HG03139 (cell line): ENCODE data around the gene KRTAP12-4.
"Not testable (repeated sequence)": the region's sequence is repeated elsewhere in the genome, so short reads cannot be mapped to it uniquely, and the experiment has no call there.

Experiments
- ATAC-seq: cut with Tn5 transposase; IDR thresholded peaks from one replicate; pipeline ENCODE4 v1.9.1; 2021; ENCODE audit not compliant: unreplicated experiment

KRTAP12-4 gene

GRCh38 chr21:44687671-44688070 lies 33.2 kb upstream of the KRTAP12-4 start:
- no peak for ATAC-seq

DNA sequence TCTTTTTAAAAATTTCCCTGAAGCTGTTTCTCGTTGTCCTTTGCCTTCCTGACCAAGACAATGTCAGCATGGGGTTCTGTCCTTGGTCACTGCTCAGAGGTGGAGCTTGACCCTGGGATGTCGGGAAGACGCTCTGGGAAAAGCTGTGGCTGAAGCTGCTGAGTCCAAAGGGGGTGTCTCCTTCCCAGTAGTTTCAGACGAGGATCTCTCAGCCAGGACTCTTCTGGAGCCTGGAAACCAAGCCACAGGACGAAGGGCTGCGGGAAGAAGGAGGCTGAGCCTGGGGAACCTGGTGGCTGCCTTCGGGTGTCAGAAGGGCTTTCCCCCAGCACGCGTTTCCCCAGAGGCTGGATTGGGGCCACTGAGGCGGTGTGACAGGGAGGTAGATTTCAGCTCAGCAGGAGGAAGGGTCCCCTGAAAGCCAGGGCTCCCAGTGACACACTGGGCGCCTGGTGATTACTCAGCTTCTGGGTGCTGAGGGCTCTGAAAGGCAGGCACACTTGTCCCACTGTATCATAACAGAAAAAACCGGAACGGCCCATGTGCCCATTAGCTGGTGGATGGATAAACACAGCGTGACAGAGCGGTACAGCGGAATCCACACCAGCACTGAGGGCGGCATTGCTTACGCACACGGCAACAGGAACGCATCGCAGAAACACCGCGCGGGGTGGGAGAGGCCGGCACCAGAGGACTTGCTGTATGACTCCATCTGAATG lies 32.5 kb upstream of the KRTAP12-4 start:
- ATAC-seq: no peak

DNA sequence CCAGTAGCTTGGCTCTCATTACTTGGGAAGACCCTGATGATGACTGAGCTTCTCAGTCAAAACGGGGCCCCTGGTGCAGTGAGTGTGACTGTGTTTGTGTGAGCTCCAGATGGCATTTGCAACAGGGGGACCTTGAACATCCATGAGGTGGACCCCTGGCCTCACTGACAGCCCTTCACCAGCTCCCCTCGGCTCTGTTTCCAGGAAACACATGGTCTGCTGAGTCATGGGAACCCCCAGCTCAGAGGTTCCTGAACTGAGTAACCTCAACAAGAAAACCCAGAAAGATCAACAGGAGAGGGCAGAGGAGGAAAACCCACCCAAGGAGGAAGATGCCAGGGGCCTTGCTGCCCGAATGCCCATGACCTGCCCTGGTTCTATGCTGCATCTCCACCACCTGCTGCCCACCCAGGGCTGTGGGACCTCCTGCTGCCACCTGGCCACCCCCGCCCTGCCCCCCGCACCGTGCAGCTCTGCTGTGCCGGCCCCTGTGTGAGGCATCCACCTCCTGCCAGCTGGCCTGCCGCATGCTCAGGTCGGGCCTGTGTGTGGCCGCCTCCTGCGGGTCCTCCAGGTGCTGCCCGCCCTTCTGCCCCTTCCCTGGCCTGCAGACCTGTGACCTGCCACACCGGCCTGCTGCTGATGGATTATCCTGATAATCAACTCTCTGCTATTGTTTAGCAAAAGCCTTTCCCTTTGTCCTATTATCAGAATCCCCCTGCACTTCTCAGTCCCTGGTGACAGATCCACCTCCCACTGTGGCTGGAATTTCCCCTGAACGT lies 31.7 kb upstream of the KRTAP12-4 start:
- no peak for ATAC-seq

DNA sequence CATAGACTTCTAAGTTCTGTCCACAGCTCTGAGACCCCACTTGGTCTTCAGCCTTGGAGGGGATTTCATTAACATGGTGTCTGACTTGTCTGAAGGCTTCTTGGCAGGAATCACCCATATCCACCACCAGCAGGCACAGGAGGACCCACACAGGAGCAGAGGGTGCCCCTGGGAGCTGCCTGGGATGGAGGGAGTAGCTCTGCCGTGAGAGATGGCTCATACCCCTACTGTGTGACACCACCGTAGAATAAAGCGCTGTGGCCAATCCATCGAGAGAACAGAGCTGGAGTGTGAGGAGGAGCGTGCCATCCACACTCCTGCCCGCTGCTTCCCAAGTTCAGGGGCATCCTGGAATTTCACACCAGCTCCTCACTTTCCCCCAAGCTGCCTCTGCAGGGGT lies 30.6 kb upstream of the KRTAP12-4 start:
- not testable (repeated sequence) for ATAC-seq

GRCh38 chr21:44684483-44684882 lies 30.0 kb upstream of the KRTAP12-4 start:
- no peak for ATAC-seq

DNA sequence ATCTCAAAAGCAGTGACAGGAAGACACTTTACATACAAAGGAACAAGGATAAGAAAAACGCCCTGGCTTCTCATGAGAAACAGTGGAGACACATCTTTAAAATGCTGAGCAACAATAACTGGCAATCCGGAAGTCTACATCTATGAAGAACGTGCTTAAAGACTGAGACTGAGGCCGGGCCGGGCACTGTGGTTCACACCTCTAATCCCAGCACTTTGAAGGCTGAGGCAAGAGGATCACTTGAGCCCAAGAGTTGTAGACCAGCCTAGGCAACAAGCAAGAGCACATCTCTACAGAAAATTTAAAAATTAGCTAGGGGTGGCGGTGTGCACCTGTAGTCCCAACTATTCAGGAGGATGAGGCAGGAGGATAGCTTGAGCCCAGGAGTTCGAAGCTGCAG lies 29.6 kb upstream of the KRTAP12-4 start:
- no peak for ATAC-seq

DNA sequence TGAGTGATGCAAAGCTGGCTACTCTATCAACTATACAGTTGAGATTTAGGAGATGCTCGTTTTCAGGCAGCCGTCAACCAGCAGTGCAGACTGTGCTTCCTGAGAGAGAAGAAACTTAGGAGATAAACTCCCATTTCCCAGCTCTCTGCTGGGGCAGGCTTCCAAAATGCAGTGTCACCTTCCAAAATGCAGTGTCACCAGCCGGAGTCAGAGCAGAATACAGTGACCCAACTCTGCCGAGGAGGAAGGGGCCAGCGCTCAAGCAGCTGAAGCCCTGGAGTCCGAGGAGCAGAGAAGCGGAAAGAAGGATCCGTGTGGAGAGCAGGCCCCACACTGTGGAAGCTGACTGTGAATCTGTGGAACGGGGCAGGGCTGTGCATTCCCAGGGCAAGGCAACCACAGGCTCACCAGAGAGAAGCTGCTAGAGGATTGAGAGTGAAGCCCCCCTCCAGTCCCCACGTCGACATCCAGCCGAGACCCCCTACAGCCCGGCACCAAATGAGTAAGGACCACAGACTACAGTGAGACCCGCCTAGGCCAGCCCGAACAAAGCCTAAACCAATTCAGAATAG lies 28.2 kb upstream of the KRTAP12-4 start:
- ATAC-seq: no peak

DNA sequence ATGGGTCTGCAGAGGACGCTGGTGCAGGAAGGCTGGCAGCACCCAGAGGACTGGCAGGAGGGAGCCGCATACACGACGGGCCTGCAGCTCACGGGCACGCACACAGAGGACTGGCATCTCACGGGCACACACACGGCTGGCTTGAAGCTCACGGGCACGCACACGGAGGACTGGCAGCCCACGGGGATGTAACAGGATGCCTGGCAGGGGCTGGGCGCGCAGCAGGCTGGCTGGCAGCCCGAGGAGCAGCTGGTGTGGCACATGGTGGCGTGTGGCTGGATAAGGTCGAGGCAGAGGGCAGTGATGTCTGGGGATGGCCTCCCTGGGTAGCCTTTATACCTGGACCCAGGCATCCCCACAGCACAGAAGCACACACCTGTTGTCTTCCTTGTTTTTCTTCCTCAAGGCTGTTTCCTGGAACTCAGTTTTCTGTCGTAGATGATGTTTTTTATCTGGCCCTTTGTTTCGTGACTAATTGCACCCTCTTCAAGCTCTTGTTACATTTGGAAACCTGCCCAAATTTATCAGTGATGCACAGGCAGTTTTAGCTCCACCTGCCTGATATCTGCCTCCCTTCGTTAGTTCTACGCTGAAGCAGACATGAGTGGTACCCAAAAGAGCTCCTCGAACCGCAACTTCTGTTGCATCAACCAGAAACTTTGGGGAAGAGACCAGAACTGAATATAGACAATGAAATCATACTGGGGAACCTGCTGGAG lies 27.6 kb upstream of the KRTAP12-4 start, which contains the start of gene KRTAP12-1:
Gene KRTAP12-1, minus strand, starts transcription at position 303 of the 719 bp plus-strand sequence. Its CDS starts 40 bp downstream, at position 263.
- no peak for ATAC-seq

- no peak for ATAC-seq
Observed at GRCh38 chr21:44681152-44681551, 26.7 kb upstream of the KRTAP12-4 start.

GRCh38 chr21:44677881-44678280 lies 23.4 kb upstream of the KRTAP12-4 start:
- no peak for ATAC-seq

- ATAC-seq: no peak
Observed at GRCh38 chr21:44671911-44672310, 17.5 kb upstream of the KRTAP12-4 start.

DNA sequence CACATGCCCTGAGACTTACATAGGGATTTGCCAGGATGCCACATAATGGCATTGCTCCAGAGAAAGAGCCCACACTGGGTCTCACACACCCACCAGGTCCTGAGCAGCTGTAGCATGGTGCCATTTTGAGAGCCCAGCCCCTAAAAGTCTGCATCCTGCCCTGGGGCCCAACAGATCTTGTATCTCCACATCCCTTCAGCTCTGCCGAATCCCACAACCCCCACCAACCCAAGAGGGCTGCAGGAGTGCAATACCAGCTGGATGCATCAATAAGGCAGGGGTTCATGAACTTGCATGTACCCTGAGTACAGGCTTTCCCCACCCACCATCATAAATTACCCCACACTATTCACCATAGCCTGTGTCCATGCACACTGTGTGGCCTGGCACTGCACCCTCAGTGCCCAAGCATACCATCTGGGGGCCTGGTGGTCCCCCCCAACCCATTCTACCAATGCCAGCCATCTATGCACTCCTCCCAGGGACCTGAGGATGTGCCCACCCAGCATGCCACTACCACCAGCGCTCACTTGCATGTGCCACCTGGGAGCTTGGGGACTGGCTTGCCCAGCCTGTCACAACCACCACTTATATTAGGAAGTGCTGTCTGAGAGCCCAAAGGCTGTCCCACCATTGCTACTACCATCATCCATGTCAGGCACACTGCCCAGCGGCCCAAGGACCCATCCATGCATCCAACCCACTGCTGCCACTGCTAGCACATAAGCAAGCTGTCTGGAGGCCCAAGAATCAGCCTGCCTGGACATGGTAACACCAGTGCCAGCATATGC lies 16.4 kb upstream of the KRTAP12-4 start:
- ATAC-seq: no peak

- no peak for ATAC-seq
Observed at GRCh38 chr21:44667612-44668011, 13.2 kb upstream of the KRTAP12-4 start.

DNA sequence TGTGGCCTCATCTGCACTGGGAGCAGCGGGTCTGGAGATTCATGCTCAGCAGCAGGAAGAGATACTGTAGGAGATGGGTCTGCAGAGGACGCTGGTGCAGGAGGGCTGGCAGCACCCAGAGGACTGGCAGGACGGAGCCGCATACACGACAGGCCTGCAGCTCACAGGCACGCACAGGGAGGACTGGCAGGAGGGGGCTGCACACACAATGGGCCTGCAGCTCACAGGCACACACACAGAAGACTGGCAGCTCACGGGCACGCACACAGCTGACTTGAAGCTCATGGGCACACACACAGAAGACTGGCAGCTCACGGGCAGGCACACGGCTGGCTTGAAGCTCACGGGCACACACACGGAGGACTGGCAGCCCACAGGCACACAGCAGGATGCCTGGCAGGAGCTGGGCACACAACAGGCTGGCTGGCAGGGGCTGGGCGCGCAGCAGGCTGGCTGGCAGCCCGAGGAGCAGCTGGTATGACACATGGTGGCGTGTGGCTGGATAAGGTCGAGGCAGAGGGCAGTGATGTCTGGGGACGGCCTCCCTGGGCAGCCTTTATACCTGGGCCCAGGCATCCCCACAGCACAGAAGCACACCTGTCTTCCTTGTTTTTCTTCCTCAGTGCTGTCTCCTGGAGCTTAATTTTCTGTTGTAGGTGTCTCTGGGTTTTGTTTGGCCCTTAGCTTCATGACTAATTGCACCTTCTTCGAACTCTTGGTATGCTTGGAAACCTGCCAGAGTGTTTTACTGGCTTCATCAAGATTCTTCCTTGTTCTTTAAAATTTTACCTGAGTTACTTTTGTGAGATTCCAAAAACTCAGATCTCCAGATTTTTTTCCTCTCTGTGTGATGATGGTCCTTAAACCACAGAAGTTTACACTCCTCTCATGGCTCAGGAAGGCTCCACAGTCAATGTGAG lies 12.2 kb upstream of the KRTAP12-4 start, which contains the start of gene KRTAP12-2:
Gene KRTAP12-2, minus strand, starts transcription at position 527 of the 920 bp plus-strand sequence. Its CDS starts 41 bp downstream, at position 486.
- no peak for ATAC-seq

DNA sequence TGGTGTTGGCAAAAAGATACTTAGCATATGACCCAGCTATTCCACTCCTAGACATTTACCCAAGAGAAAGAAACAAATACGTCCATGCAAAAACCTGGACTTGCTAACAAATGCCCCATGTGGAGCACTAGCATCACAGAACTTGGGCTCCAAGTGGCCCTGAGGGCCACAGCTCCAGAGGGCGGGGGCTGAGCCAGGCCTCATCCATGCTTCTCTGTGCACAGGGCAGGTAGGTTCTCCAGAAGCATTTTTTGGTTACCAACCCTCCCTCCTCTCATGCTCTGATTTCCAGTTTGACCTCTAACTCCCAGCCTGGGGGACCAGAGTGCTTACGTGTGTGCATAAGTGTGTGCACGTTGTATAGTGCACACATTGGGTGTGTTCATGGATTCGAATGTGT lies 10.2 kb upstream of the KRTAP12-4 start:
- no peak for ATAC-seq

- ATAC-seq: not testable (repeated sequence)
Observed at GRCh38 chr21:44661567-44661966, 7.1 kb upstream of the KRTAP12-4 start.

- no peak for ATAC-seq
Observed at GRCh38 chr21:44658913-44659595, 4.6 kb upstream of the KRTAP12-4 start.

DNA sequence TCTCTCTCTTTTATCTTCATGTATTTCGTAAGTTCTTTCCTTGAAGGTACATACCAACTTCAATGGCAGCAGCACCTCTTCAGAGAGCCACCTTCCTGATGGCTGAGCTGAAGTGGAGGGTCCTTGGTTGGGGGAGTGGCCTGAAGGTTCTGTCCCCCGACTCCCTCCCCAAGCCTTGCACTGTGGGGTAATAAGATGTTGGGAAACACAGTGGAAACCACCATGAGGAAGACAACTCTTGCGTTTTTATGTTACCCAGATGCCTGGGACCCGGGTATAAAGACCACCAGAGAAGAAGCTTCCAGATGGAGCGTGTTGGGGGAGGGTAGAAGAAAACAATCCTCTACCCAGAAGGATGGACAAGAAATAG lies 4.1 kb upstream of the KRTAP12-4 start:
- no peak for ATAC-seq
